HG03159 (cell line): ENCODE data around the gene SYMPK.

Experiments used
- ATAC-seq: cut with Tn5 transposase; IDR thresholded peaks from one replicate; pipeline ENCODE4 v1.9.1; 2021; ENCODE audit warnings: mild to moderate bottlenecking, moderate library complexity; ENCODE audit not compliant: unreplicated experiment

SYMPK gene

DNA sequence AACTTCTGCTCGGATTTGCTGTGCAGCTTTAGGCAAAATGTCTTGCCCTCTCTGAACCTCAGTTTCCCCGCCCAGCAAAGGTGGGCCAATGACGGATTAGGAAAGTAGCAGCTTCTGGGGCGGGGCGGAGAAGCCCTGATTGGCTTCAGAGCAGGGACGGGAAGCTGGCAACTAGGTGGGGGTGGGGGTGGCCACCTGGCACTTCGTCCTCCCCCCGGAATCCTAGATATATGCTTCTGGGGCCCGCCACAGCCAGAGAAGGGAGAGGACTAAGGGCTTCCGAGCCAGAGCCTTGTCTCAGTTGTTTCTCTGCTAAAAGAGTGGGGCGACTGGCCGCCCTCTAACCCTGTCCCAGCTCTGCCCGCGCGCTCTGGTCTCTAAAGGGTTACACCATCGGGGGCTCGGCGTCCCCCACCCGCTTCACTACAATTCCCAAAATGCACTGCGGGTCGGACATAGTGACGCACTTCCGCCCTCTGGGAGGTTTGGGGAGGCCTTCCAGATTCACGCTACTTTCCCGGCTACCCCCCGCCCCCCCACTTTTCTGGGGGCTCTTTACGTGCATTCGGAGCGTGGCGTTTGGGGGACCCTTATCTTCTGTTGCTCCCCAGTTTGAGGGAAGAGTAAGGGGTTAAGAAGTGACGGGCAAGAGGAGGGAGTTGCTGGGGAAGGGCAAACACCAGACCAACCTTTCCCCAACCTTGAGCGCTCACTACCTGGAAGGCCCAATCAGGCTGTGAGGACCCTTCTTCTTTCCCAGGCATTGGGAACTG lies 23.7 kb upstream of the SYMPK start:
- ATAC-seq = peak; percentile 61

DNA sequence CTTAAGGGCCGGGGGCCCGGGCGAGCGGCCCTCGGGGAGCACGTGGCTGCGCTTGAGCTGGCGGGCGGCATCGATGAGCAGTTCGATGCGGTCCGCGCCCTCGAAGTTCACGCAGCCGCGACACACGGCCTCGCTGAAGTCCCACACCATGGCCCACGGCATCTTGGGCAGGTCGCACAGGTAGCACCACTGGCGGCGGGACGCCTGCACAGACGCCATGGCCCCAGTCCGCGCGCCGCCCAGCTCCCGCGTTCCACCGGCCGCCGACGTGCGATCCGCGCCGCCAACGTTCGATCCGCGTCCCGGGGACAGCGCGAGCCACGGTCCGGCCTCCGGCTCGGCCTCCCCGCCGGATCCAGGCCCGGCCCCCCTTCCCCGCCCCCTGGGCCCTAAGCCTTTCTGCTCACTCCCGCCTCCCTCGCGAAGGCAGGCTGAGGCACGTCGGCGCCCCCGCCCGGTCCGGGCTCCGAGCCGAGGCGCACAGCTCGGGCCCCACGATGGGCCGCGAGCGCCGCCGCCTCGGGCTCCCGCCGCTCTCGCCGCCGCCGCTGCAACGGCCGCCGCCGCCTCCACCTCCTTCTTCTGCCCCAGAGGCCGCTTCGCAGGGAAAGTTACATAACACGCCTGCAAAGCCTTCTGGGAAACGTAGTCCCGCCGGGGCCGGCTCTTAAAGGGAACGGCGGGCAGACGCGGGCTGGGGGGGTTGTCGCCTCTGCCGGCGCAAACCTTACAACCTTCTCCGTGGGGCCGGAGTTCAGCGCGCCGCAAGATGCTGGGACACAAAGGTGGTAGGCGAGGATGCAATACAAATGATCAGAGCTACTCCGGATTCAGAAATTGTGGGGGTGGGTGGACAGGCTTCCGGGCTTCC lies 22.8 kb upstream of the SYMPK start, which contains the start of gene IRF2BP1:
TSS of gene IRF2BP1 (minus strand) at position 586 of the 871 bp plus-strand sequence. CDS start at position 219, 367 bp downstream.
- ATAC-seq = peak; percentile 50

DNA sequence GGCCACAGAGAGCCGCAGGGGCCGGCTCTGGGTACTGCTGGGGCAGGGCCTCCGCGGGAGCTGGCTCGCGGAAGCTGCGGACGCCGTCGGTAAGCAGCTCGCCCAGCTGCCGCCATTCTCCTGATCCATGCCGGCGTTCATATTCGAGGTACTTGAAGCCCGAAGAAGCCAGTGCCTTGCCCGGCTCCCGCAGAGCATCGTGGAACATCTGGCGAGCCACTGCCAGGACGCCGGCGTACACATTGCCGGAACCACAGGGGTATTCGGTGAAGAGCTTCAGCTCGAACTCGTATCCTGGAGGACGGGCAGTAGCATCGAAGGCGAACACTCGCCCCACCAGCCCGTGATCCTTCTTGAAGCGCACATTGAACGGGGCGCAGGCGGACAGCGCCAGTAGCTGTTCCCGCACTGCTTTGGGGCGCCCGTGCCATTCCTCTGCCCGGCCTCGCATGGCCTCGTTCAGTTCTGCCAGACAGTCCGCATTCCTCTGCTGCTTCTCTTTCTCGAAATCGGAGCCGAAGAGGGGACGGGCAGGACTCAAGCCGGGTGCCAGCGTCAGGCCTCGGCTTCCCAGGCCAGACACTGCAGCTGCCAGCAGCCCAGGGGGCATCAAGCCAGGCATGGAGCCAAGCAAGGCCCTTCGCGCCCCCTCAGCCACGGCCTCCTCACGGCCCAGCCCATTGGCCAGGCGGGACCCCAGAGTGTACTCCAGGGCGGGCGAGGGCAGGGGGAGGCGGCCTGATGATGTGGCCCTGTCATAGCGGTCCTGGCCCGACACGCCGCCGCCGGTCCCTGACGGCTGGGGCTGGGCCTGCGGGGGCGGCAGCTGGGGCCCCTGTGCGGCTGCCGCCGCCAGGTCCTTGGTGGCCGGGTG lies 22.0 kb upstream of the SYMPK start:
- no peak for ATAC-seq

DNA sequence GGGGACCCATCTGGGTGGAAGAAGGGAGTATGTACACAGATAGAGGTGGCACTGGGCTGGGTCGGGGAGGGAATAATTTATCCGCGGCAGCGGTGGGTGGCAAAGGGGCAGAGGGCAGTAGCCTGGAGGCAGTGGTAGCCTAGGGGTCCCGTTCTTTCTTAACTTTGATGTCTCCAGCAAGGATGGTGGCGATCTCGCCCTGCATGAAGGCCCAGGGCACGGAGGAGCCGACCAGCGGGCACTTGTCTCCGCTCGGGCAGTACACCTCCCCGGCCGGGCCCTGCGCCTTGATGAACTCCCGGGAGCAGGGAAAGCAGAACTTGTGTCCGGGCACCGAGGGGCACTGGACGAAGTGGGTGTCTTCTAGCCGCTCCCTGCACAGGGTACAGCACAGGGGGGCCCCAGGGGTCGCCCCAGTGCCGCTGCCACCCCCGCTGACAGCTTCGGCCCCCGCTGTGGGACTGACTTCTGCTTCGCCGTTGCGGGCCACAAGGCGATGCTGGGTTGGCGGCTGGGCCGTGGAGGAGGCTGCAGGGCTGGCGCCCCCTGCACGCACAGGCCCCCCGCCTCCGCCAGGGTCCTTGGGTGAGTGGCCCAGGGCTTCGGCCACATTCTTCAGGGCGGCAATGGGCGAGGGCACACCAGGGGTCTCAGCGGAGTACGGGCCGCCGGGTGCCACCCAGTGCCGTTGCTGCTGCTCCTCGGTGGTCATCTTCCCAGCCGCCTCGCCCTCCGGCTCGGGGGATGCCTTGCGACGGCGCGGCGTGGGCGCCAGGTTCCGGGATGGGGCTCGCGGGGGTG lies 21.1 kb upstream of the SYMPK start:
- ATAC-seq = no peak

DNA sequence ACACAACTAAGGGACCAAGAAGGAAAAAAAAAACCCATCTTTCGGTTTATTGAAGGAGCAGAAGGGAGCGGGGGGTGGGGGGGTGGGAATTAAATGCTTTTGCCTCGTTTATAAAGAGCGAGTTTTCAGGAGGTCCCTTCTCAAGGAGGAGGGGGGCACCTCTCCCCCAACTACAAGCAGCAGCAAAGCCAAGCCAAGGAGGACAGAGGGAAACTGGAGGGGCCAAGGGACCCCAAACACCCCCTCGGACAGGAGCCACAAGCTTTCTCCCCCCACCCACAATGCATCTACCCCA lies 20.6 kb upstream of the SYMPK start:
- no peak for ATAC-seq

DNA sequence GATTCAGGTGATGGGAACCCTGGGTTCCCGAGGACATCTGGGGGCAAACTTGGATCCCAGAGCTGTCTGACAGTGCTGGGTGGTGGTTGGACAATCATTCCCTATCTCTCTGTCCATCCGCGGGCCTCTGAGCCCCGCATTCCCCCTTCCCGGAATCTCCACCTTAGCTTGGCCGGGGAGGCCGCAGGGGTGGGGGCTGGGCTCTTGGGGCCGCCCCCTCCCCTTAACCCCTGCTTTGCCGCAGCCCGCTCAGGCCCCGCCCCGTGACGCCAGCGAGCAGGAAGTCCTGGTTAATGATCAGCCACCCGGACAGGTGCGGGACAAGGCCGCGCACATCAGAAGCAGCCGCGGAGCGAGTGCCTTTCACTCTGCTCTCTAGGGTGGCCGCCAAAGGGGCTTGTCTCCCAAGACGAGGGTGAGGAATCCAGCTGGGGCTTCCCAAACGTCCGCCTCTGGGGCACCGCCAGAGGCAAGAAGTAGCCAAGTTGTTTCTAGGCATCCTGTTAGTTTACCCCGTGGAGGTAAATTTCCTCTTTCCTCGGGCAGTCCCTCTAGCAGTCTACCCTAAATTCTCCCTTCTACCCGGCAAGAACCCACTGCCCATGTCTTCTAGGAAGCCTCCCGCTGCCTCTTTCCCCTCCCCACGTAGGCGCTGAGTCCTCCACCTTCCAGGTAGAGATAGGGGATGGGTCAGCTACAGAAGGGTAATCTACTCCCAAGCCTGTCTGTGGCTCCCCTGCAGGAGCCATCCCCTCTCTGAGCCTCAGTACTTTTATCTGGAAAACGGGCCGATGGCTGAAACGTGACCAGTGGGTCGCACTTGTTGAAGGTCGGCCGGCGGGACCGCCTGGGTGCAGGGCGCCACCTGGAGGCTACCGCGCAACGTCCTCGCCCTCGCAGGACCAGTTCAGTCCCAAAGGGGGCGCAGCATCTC lies 20.0 kb upstream of the SYMPK start:
- no peak for ATAC-seq

DNA sequence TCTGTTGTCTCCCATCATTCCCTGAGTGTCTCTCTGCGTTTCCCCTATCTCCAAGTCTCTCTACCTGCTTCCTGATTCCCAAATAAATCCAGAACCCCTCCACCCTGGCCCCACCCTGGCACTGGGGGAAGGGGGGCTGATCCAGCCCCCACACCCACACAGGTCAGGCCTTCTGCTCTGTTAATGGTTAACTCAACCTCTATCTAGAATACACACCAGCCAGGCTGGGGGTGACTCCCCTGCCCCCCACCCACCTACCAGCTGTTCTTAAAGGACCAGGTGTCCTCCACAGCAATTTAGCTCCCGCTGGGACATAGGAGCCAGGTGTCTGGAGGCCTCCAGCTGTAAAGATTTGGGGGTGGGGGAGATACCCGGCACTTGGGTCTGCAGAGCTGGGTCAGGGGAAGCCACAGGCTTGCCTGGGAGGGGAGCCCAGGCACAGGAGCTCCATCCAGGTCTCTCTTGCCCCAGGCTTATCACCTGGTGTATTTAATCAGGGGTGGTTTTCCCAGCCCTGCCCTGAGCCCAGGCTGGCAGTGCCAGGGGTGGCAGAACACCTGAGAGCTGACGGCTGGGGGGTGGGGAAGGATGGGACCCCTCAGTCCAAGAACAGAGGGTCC lies 19.1 kb upstream of the SYMPK start:
- no peak for ATAC-seq

DNA sequence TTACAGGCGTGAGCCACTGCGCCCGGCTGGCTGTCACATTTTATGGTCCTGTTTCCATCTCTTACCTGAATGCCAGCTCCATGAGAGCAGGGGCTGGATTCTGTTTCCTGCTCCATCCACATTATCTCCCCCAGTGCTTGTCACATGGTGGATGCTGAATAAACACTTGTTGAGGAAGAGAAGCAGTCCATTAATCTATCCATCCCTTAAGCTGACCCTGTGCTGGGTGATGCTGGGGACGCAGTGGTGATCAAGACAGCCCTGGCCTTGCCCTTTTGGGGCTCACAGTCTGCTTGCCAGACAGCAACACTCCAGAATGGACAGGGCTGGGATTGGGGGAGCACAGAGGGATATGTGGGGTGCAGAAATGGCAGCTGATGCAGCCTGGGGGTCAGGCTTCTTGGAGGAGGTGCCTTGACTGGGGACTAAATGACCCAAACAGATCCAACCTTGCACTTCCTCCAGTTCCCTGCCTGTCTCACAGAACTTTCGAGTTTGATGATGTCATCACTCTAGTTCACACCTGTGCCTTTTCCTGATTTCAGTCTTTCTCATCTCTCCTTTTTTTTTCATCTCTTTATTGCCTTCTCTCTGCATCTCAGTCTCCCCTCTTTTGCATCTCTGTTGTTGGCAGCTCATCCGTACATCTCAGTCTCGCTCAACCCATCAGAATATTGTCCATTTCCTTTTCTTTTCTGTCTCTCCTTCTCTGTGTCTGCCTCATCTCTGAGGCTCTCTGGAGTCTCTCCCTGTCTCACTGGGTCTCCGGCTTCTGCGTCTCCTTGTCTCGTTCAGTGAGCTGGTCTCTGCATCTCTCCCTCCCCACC lies 18.3 kb upstream of the SYMPK start:
- no peak for ATAC-seq

DNA sequence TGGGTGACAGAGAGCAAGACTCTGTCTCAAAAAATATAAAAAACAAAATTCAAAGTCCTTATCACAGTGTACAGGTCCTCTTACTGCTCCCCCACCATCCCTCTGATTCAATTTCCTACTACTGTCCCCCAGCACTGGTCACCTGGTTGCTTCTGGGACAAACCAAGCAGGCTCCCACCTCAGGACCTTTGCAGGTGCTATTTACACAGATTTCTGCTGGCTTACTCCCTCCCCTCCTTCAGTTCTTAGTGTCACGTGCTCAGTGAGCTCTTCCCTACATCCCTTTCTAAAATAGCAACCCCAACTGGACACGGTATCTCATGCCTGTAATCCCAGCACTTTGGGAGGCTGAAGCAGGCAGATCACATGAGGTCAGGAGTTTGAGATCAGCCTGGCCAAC lies 17.0 kb upstream of the SYMPK start:
- ATAC-seq = no peak

DNA sequence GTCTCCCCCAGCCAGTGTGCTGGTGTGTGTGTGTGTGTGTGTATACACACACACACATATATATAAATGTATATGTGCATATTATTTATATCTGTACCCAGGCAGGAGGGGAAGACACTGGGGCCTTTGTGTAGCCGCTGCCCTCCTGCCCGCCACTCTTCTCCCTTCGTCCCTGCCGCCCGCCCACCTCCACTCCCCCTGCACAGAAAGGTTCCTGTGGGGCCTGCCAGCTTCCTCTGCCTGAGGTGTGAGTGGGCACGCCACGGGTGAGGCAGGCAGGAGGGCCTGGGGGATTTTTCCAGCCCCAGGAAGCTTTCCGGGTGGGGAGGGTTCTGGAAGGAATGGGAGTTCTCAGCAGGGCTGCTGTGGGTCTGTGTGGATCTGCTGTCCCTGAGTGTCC lies 16.1 kb upstream of the SYMPK start:
- ATAC-seq = no peak

DNA sequence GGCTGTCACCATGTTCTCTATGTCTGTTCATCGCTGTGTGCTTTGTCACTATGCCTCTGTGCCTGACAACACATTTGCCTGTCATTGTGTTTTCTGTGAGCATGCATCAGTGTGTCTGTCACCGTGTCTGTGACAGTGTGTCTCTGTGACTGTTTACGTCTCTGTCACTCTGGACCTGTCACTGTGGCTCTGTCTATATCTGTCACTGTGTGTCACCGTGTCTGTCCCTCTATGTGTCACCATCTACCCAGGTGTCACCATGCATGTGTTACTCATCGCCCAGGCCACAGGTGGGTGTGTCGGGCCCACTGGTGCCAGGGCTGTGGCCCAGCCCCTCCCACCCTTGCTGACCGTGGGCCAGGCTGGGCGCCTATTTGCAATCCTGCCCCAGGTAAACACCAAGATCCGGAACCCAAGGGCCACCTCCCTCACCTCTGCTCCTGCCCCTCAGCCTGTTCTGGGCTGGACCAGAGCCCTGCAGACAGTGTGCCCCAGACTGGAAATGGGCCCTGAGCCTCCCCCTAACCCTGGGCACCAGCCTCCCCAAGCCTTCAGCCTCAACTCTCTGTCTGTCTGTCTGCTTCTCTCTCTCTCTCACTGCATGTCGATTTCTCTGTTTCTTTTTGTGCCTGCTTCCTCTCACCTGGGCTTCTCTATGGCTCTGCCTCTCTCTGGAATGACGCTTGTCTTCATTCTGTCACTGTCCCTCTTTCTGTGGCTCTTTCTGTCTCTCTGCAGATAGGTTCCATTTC lies 15.3 kb upstream of the SYMPK start:
- no peak for ATAC-seq

DNA sequence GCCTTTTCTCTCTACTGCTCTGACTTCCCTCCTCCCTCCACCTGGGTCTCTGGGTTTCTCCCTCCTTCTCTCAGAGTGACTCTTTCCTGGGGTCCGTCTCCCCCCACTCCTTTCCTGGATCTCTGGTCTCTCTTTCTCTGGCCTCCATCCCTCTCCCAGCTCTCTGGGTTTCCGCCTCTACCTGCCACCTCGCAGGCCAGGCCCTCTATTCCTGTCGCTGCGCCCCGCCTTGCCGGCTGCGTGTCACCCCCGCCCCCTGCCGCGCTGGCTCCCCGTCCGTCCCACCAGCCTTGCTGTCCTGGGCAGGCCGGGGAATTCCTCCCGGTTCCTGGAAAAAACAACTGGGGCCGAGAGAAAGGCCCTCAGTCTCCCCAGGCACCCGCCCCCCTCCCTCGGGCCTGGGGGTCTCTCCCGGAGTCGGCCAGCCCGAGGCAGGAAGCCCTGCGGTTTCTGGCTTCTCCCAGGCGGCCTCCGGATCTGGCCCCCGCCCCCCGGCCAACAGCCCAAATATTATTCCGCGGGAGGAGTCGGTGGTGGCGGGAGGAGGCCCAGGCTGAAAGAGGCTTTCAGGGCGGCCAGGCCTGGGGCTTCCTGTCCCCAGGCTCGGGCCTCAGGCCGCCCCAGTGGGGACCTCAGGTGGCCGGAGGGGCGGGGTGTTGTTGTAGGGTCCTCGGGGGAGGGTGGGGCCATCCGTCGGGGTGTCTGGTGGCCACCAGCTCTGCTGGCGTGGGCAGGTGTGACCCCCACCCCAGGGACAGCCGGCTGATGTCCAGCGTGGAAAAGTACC lies 13.7 kb upstream of the SYMPK start:
- ATAC-seq = no peak

DNA sequence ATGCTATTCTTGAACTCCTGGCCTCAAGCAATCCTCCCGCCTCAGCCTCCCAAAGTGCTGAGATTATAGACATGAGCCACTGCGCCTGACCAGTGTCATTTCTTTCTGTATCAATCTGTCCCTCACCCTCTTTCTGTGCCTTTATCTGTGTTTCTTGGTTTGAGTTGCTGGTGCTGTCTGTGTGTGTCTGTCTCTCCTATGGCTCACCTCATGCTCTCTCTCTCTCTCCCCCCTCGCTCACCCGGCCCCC lies 13.1 kb upstream of the SYMPK start:
- no peak for ATAC-seq

DNA sequence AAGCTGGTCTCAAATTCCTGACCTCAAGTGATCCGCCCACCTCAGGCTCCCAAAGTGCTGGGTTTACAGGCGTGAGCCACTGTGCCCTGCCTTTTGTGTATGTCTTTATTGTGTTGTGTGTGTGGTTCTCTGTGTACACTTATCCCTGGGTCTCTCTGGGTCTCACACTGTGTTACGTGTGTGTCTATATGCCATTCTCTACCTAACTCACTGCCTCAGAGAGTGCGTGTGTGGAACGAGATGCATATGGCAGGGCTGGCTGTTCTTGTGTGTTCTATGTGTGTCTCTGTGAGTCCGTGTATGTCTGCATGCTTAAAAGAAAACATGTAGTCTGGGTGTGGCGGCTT lies 11.6 kb upstream of the SYMPK start:
- ATAC-seq = no peak

DNA sequence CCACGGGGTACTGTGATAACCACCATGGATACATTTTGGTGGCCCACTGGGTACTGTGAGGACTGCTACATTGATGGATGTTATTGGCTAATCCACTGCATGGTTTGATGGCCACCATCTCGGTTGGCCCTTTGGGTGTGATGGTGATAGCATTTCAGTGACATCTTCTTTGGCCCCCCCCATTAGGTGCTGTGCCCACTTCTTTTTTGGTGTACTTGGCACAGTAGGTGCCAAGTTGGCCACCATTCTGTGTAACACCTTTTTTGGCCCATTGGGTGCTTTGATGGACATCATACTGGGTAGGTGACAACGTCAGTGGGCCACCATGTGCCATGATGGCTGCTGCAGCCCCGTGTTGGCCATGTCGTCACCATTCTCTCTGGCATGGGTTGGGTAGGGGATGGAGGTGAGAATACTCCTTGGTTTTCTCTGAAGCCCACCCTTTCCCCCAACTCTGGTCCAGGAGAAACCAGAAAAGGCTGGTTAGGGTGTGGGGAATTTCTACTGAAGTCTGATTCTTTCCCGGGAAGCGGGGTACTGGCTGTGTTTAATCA lies 10.3 kb upstream of the SYMPK start:
- ATAC-seq = no peak

DNA sequence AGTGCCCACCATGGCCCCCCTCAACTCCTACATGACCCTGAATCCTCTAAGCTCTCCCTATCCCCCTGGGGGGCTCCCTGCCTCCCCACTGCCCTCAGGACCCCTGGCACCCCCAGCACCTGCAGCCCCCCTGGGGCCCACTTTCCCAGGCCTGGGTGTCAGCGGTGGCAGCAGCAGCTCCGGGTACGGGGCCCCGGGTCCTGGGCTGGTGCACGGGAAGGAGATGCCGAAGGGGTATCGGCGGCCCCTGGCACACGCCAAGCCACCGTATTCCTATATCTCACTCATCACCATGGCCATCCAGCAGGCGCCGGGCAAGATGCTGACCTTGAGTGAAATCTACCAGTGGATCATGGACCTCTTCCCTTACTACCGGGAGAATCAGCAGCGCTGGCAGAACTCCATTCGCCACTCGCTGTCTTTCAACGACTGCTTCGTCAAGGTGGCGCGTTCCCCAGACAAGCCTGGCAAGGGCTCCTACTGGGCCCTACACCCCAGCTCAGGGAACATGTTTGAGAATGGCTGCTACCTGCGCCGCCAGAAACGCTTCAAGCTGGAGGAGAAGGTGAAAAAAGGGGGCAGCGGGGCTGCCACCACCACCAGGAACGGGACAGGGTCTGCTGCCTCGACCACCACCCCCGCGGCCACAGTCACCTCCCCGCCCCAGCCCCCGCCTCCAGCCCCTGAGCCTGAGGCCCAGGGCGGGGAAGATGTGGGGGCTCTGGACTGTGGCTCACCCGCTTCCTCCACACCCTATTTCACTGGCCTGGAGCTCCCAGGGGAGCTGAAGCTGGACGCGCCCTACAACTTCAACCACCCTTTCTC lies 9.4 kb upstream of the SYMPK start:
- ATAC-seq = no peak
